Daoy (cell line): Measurements from ENCODE around the gene TIGD6. TPM values are rescaled to one million over a fixed set of nuclear protein-coding genes. Genes with fewer than 3 reads are reported as not detected.
"Not testable (repeated sequence)": the region's sequence is repeated elsewhere in the genome, so short reads cannot be mapped to it uniquely, and the experiment has no call there.

Experiments
- DNase-seq: peaks from one replicate; pipeline ENCODE4 v3.0.0-alpha.2; 2015; ENCODE audit warnings: low read depth
- total RNA-seq: library from RNA; depleted of rRNA; stranded (reverse); fragments of >200 nt; shearing (Covaris generic); gene quantifications from 2 replicates; pipeline ENCODE4 v1.2.3, GENCODE V29; 2014; rRNA removed

The TIGD6 gene
- 1.7 and 4.3 TPM in 2 replicates for total RNA-seq

- peak; percentile 98 for DNase-seq
Observed at GRCh38 chr5:150000256-150000989, at the start of gene TIGD6, which contains the start of gene HMGXB3. TIGD6 (minus strand) TSS chr5:150000654; CDS start chr5:149996348, 4,306 bp downstream. HMGXB3 (plus strand) TSS chr5:150000739; CDS start chr5:150004853, 4,114 bp downstream.

- DNase-seq = no peak
Observed at GRCh38 chr5:150046031-150046430, 45.6 kb upstream of the TIGD6 start.

GRCh38 chr5:150045549-150045948 is 45.1 kb upstream of the TIGD6 start:
- no peak for DNase-seq

- DNase-seq = no peak
Observed at GRCh38 chr5:150044712-150045111, 44.3 kb upstream of the TIGD6 start.

GRCh38 chr5:150044329-150044681 is 43.9 kb upstream of the TIGD6 start:
- peak; percentile 65 for DNase-seq

GRCh38 chr5:150043657-150044328 is 43.3 kb upstream of the TIGD6 start:
- no peak for DNase-seq

GRCh38 chr5:150042459-150042858 is 42.0 kb upstream of the TIGD6 start:
- no peak for DNase-seq

- no peak for DNase-seq
Observed at GRCh38 chr5:150038547-150038946, 38.1 kb upstream of the TIGD6 start.

- DNase-seq = peak; percentile 98
Observed at GRCh38 chr5:150036513-150036912, 36.1 kb upstream of the TIGD6 start.

- no peak for DNase-seq
Observed at GRCh38 chr5:150035139-150035895, 34.9 kb upstream of the TIGD6 start.

GRCh38 chr5:150034662-150035061 is 34.2 kb upstream of the TIGD6 start:
- DNase-seq = peak; percentile 77

GRCh38 chr5:150033334-150033733 is 32.9 kb upstream of the TIGD6 start:
- DNase-seq = no peak

- DNase-seq = not testable (repeated sequence)
Observed at GRCh38 chr5:150028047-150028446, 27.6 kb upstream of the TIGD6 start.

- no peak for DNase-seq
Observed at GRCh38 chr5:150026682-150027172, 26.3 kb upstream of the TIGD6 start.

- no peak for DNase-seq
Observed at GRCh38 chr5:150024346-150024984, 24.0 kb upstream of the TIGD6 start.

GRCh38 chr5:150023136-150023535 is 22.7 kb upstream of the TIGD6 start:
- no peak for DNase-seq

GRCh38 chr5:150022681-150023080 is 22.2 kb upstream of the TIGD6 start:
- no peak for DNase-seq

- peak; percentile 78 for DNase-seq
Observed at GRCh38 chr5:150022158-150022531, 21.7 kb upstream of the TIGD6 start.

- DNase-seq = peak; percentile 90
Observed at GRCh38 chr5:150021491-150022157, 21.2 kb upstream of the TIGD6 start.

GRCh38 chr5:150020249-150020648 is 19.8 kb upstream of the TIGD6 start:
- no peak for DNase-seq
